HG03565 (cell line): ENCODE results near the gene EXD3.

Experiments used
- ATAC-seq: cut with Tn5 transposase; IDR thresholded peaks from one replicate; pipeline ENCODE4 v1.9.1; 2021; ENCODE audit warnings: mild to moderate bottlenecking, moderate library complexity; ENCODE audit not compliant: unreplicated experiment

Gene EXD3

DNA sequence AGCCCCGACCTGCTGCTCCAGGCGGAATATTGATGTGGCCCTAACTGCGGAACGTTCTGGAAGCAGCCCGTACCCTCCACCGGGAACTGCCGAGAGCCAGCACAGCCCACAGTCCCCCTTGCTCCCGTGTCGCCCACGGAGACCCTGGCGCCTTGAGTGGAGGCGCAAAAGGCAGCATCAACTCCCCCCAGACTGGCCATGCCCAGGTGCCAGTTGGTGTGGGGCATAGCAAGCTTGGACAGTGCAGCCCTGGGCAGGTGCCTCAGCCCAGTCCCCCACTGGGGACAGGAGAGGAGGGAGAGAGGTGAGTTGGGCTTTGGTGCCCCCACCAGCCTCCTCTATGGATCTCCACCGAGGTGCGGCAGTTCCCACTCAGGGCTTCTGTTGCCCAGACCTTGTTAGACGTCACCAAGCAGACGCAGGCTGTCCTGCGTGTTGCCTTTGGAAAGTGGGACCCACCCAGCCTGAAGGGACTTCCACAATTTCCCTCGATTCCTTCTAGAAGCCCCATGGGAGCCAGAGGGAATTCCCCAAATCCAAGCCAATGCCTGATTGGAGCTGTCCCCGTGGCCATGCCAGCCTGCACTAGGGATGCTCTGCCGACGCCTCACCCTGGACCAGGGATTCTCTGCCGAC is 101.1 kb downstream of the EXD3 start:
- ATAC-seq: no peak

DNA sequence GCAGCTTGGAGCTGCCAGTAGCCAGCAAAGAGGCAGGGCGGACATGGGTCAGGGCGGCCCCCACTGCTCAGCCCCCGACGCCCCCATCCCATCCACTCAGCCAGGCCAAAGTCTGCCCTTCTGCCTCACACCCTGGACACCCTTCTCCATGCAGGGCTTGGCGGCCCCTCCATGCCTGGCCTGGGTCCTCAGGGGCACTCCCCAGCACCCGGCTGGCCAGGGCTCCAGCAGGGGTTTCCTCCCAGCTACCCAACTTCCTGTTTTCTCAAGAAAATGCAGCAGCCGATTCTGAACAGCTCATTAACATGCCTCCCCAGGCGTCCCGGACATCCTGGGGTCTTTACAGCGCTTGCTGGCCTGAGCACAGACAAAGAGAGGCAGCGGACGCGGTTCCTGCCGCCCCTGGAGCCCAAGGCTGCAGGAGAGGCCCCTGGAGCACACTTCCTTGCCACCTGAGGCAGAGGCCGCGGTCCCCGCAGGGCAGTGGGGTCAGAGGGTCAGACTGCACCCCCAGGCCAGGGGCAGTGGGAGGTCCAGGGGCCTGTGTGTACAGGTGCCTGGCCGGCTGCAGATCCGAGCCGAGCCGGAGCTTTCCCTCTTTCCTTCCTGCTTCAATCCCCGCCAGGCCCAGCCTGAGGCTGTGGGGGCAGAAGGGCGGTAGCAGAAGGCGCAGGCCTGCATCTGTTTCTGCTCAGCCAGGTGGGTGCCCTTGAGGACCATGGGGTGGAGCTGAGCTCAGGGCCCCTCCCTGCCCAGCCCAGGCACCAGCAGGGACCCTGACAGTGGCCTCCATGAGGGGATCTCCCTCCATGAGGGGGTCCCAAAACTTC is 102.2 kb downstream of the EXD3 start:
- ATAC-seq: no peak

DNA sequence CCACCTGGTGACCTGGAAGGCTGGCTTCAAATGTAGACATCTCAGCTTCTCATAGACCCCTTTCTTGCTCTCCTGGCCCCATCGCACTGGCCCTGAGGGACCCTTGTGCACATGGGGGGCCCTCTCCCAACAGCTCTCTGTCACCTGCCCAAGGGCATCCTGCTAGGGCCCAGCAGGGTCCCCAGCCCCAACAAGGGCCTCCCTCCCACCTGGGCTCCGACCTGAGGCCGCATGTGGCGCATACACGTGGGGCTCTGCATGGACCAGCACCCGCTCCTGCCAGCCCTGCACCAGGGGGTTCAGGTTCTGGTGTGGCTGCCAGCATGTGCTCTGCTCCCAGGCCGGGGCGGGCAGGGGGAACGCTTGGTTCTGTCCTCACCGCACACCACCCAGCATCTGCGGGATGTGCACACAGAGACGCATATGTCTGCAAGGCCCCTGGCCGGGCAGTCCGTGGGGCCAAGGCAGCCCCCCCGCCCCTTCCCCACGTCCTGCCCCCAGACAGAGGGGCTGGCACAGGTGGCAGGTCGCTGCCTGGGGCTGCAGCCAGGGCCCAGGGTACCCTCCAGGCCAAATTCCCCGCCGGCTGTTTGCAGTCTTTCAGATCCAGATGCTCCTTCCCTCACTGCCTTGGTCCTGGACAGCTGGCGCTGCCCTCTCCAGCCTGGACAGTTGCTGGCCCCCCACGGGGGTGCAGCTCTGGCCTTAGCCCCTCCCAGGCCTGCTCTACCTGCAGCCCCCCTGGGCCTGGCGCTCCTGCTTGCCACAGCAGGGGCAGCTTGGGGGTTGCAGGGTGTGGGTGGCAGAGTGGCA is 103.0 kb downstream of the EXD3 start:
- ATAC-seq: no peak

- no peak for ATAC-seq
These were observed 103.8 kb downstream of the EXD3 start for GRCh38 chr9:137319011-137319738.

DNA sequence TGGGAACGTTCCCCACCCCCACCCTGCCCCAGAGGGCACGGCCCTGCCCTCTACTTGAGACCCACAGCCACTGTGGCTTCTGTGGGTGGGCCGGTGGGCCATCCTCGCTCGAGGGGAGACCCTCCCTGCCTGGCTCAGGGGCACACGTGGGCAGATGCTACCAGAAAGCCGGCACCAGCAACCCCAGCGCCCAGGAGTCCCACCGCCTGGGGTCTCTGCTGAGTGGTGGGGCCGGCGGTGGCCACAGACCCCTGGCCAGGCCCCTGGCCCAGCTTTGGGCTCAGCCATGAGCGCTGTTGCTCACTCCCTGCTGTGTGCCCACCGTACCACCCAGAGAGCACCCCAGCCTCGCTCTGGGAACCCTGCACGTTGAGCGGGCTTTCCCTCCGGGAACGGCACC is 104.4 kb downstream of the EXD3 start:
- no peak for ATAC-seq

DNA sequence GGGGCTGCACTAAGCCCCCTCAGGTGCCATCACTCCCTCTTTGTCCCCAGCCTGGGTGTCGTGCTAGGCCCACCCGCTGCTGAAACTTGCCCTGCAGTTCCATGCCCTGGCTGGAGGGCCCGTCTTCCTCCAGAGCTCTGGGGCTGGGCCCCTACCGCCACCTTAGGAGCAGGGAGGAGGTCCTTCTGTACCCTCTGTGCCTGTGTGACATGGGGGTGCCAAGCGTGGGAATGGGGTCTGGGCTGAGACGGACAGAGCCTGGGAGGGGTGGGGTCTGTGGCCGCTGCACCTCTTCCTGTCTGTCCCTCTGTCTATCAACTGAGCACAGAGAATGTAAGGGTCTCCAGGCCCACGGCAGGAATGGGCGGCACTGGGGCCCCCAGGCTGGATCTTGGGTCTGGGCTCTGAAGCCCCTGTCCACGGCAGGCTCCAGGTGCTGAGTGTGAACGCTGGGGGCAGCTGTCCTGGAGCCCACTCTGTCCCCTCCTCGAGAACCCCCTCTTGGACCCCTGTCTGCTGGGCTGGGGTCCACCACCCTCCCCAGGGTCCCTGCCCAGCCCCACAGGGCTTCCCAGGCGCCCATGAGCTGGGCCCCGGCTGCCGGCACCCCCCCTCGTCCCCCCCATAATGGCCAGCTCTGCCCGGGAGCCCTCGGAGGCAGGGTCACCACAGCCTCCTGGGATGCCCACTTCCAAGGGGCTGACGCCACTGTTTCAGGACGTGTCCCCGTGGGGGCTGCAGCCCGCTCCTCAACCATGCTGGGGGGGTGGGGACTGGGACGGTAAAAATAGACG is 105.0 kb downstream of the EXD3 start:
- no peak for ATAC-seq

DNA sequence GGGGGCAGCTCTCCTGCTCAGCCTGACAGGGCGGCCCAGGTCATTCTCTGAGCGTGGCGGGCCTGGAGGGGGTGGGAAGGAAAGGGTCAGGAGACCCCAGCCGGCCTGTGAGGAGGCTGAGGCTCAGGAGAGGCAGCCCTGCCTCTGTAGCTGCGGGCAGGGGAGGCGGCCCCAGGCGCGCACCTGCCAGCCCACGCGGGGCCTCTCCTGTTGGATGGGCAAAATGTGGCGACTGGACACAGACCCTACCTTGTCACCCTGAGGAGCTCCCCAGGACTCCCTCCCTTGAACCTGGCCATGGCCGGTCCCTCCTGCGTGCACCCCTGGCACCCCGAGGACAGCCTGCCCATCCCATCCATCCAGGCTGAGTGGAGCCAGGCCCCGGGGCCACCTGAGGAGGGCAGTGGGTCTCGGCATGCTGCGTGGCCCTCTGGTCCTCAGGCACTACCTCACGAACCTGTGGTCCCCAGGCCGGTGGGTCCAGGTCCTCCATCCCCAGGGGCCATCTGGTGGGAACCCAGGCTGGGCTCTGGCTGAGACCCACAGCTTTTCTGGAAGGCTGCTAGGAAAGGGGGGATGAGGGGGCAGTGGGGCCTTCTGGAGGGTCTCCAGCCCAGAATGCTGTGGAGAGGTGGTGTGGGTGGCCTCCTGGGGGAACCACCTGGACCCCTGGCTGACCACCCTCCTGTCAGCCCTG is 105.8 kb downstream of the EXD3 start:
- no peak for ATAC-seq

DNA sequence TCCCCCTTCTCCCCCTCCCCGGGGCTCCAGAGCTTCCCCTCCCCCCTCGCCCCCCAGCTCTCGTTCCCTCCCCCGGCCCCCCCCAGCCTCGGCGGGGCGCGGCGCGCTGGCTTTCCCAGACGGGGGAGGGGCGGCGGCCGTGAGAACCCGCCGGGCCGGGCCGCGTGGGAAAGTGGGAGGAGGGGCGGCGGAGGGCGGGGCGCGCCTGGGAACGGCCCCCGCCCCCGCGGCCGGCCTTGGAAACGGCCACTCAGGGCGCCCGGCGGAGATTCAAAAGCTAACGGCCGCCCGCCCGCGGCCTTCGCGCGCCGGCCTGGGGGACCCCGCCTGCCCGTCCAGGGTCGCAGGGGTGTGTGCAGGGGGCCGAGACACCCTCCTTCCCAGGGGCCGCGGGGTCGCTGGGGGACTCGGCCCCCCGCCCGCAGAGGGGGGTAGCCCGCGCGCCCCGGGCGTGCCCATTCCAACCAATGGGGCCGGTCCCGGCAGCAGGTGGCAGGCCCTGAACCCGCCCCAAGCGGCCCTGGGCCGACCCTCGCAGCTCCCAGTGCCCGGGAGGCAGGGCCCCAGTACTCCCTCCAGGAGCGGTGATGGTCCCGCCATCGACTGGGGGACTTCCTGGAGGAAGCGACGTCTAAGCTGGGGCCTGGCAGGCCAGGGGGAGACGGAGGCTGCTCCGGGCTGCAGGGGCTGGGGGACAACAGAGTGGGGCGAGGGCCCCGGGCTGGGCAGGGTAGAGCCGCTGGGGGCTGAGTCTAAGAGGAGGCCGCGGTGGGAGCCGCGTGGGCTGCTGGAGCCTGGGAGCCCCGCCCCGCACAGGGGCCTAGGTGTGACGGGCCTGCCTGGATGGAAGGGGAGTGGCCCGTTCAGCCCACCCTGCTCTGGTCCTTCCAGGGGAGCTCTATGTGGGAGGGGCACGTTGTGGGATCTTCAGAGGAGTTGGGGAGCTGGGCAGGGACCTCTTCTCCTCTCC is 106.7 kb downstream of the EXD3 start:
- ATAC-seq: no peak

DNA sequence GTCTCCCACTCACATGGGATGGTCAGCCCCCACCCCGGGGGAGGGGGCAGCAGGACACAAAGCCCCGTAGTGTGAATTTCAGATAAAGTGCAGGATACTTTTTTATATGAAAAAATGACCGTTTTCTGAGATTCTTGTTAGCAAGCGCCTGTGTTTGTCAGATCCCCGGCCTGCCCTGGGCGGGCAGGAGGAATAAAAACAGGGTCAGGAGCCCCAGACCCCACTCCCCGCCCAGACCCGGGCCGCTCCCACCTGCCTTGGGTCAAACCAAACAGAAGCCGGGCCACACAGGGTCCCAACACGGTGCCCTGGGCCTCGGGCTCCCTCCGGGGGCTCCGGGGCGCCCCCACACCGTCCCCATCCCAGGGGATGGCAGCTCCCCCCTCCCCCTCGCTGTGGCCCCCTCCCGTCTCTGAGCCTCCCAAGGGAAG is 107.4 kb downstream of the EXD3 start:
- no peak for ATAC-seq

- no peak for ATAC-seq
These were observed 108.1 kb downstream of the EXD3 start for GRCh38 chr9:137314561-137315560.

- ATAC-seq: no peak
These were observed 108.9 kb downstream of the EXD3 start for GRCh38 chr9:137313956-137314560.

DNA sequence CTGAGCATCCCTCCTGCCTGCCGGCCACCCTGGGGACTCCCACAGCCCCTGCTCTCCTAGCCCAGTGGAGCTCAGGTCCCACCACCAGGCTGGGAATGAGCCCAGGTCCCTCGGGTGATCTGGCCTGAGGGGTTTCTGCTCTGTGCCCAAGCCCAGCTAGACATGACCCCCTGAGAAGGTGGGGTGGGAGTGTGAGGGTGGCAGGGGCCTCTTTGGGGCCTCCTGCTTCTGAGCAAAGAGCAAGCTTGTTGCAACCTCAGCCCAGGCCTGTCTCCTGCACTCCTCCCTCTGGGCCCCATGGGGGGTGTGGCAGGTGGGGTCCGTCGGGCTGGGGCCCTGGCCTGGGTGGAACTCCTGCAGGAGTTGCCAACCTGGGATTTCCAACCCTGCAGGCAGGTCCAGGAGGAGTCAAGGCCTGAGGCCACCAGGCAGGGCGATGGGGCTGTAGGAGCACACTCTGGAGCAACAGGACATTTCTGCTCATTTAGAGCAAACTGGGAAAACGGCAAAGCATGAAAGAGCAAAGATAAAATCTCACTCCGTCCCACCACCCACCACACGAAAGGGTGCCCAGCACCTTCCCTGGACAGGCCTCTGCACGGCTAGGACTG is 109.5 kb downstream of the EXD3 start:
- no peak for ATAC-seq

DNA sequence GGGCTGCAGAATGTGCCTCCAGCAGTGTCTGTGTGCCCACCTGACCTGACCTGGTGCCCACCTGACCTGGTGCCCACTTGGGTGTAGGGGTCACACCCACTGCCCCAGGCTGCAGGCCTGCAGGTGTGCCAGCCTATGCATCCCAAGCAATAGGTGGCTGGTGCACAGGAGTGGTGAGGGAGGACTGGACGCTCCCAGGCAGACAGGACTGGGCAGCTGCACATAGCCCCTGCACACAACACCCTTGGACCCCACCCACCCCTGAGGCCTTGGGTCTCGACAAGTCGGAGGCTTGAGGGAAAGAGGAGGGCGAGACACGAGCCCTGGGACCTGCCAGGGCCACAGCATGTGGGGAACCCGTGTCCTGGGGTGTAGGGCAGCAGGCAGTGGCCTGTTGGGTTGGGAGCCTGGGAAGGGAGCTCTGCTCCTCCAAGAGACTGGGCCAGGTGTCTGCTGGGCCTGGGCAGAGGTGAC is 110.1 kb downstream of the EXD3 start:
- ATAC-seq: no peak

GRCh38 chr9:137311986-137312851 is 110.7 kb downstream of the EXD3 start:
- ATAC-seq: no peak
